Stimulated activated CD4-positive, alpha-beta T cell treated with anti-CD3 and anti-CD28 coated beads, Interleukin-4, amount 100 ng/mL, for 4 hours (primary cell): Measurements from ENCODE around the gene UBE2F.

ENCODE experiments used
- DNase-seq, 2 experiments: peaks; one replicate each; pipeline ENCODE4 v3.0.0-alpha.2; 2020

Gene UBE2F

GRCh38 chr2:238083919-238084318, 117.1 kb downstream of the UBE2F start:
- DNase-seq = no peak

DNA sequence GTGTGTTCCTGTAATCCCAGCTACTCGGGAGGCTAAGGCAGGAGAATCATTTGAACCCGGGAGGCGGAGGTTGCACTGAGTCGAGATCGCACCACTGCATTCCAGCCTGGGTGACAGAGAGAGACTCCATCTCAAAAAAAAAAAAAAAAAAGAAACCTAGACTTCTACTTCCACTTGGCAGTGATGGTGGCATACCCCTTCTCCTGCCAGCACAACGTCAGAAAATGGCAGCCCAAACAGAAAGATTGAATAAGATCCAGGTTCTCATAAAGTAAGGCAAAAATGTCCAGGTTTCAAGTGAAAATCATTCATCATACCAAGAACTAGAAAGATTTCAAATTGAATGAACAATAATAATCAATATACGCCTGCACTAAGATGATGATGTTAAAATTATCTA, 117.9 kb downstream of the UBE2F start:
- no peak for DNase-seq

- no peak for DNase-seq
These were observed 119.1 kb downstream of the UBE2F start for GRCh38 chr2:238085899-238086298.

DNA sequence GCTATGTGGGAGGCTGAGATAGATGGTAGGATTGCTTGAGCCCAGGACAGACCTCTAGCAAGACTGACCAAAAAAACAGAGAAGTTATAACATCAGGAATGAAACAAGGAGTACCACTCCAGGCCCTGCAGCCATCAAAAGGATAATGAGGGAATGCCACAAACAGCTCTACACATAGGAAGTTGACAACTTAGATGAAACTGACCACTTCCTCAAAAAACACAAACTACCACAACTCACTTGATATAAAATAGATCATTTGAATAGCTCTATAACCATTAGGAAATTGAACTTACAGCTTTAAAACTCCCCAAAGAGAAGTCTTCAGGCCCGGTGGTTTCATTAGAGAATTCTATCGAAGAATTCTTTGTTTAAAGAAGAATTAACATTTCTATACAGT, 120.4 kb downstream of the UBE2F start:
- DNase-seq = no peak

DNA sequence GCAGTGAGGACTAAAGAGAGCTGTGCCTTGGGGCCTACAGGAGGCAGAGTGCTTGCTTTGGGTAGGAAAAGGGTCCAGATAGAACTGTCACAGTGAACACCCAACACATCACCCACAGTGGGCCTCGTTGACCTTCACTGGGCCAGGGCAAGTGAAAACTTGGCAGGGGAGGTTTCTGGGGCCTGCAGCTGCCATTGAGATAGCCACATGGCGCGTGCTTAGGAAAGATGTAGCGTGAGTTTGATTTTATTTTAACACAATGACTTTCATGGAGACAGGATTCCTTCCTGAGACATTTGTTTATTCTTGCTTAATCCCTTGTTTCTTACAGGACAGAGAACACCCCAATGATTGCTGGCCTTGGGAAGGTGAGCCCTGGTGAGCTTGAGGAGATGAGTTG, 124.1 kb downstream of the UBE2F start:
- DNase-seq = no peak

- no peak for DNase-seq
These were observed 124.7 kb downstream of the UBE2F start for GRCh38 chr2:238091436-238092060.
